Measurements from ENCODE around the gene PCK2. TPM values are rescaled to one million over a fixed set of nuclear protein-coding genes. Genes with fewer than 3 reads are reported as not detected.

The PCK2 gene
- total and polyA plus RNA-seq, 4 donors: 39.8 to 250 (median 221) TPM

- peak overlapping the region; percentile 62 to 94 for H3K27ac ChIP-seq (ENCODE audit: low read depth in 1 of 2, low read length in 2 of 2)
- no peaks in the 10 kb centered on the region for H3K27me3 ChIP-seq (ENCODE audit: control insufficient read depth in 4 of 4, insufficient read depth in 4 of 4, low read length in 3 of 4)
- peaks cover 2 to 16% (median 13%) of the 10 kb centered on the region in 4 donors for H3K36me3 ChIP-seq (ENCODE audit: control insufficient read depth in 4 of 4, insufficient read depth in 3 of 4, low read depth in 1 of 4, low read length in 3 of 4)
- H3K4me3 ChIP-seq (ENCODE audit: low read depth in 1 of 3, low read length in 3 of 3): peak overlapping the region; percentile 38 to 89 (median 55)
- DNase-seq (ENCODE audit: low spot score): no peak
- 4% methylated on average over 9 of the region's 9 CpGs for WGBS
- TF ChIP-seq CTCF (IDR thresholded peaks at IDR 0.05; ENCODE audit: low read depth, low read length, missing input control) (no peak), FOXA2 (IDR thresholded peaks at IDR 0.05) (no peak), SP1 (IDR thresholded peaks at IDR 0.05) (no peak), RXRA (IDR thresholded peaks at IDR 0.05) (no peak), FOXA1 (IDR thresholded peaks at IDR 0.05) (no peak), HNF4G (IDR thresholded peaks at IDR 0.05) (no peak), MAX (IDR thresholded peaks at IDR 0.05) (no peak), EGR1 (IDR thresholded peaks at IDR 0.05; ENCODE audit: low read depth in 2 of 2) (no peak), HNF4A (conservative IDR thresholded peaks at IDR 0.05) (no peak), NR2F2 (IDR thresholded peaks at IDR 0.05) (no peak), JUND (IDR thresholded peaks at IDR 0.05) (no peak), RAD21 (IDR thresholded peaks at IDR 0.05) (no peak), TAF1 (conservative IDR thresholded peaks at IDR 0.05) (no peak), GABPA (IDR thresholded peaks at IDR 0.05 in 1 of 2, conservative IDR thresholded peaks at IDR 0.05 in 1 of 2) (no peak)
- peak overlapping the region in 1 of 2 donors; percentile 59 for H3K9ac ChIP-seq (ENCODE audit: low read depth in 1 of 2, low read length in 2 of 2)
- peaks cover 10 to 56% (median 45%) of the 10 kb centered on the region in 4 donors for H3K4me1 ChIP-seq (ENCODE audit: control insufficient read depth in 4 of 4, insufficient read depth in 4 of 4, low read length in 3 of 4)
- H3K9me3 ChIP-seq (ENCODE audit: control insufficient read depth in 4 of 4, low read length in 3 of 4): no peaks in the 10 kb centered on the region
These were observed 41.4 kb downstream of the PCK2 start for GRCh38 chr14:24135584-24135833.

- Histone ChIP-seq H3K27me3 (ENCODE audit: control insufficient read depth in 4 of 4, insufficient read depth in 4 of 4, low read length in 3 of 4) (no peaks in the 10 kb centered on the region), H3K36me3 (ENCODE audit: control insufficient read depth in 4 of 4, insufficient read depth in 3 of 4, low read depth in 1 of 4, low read length in 3 of 4) (peaks cover 2 to 16% (median 13%) of the 10 kb centered on the region in 4 donors), H3K9me3 (ENCODE audit: control insufficient read depth in 4 of 4, low read length in 3 of 4) (no peaks in the 10 kb centered on the region), H3K9ac (ENCODE audit: low read depth in 1 of 2, low read length in 2 of 2) (peak within 1 kb of the TSS; percentile 59 to 79), H3K27ac (ENCODE audit: low read depth in 1 of 2, low read length in 2 of 2) (peak within 1 kb of the TSS; percentile 90 to 94), H3K4me3 (ENCODE audit: low read depth in 1 of 3, low read length in 3 of 3) (peak within 1 kb of the TSS; percentile 81 to 89 (median 85)), H3K4me1 (ENCODE audit: control insufficient read depth in 4 of 4, insufficient read depth in 4 of 4, low read length in 3 of 4) (peaks cover 7 to 56% (median 42%) of the 10 kb centered on the region in 4 donors)
- TF ChIP-seq JUND (IDR thresholded peaks at IDR 0.05): no peak
- no peak for TF ChIP-seq FOXA2 (IDR thresholded peaks at IDR 0.05)
- TF ChIP-seq EGR1 (IDR thresholded peaks at IDR 0.05; ENCODE audit: low read depth in 2 of 2): no peak
- peak in 1 of 2 donors; percentile 30 for TF ChIP-seq RAD21 (IDR thresholded peaks at IDR 0.05)
- no peak for TF ChIP-seq RXRA (IDR thresholded peaks at IDR 0.05)
- TF ChIP-seq HNF4A (conservative IDR thresholded peaks at IDR 0.05): peak in 1 of 2 donors; percentile 6
- TF ChIP-seq, protein P1, sequence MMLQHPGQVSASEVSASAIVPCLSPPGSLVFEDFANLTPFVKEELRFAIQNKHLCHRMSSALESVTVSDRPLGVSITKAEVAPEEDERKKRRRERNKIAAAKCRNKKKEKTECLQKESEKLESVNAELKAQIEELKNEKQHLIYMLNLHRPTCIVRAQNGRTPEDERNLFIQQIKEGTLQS (IDR thresholded peaks at IDR 0.05): no peak
- TF ChIP-seq HNF4G (IDR thresholded peaks at IDR 0.05): no peak
- TF ChIP-seq ZBTB33 (IDR thresholded peaks at IDR 0.05): no peak
- peak; percentile 60 for TF ChIP-seq SP1 (IDR thresholded peaks at IDR 0.05)
- no peak for TF ChIP-seq NR2F2 (IDR thresholded peaks at IDR 0.05)
- peak; percentile 20 for TF ChIP-seq REST (IDR thresholded peaks at IDR 0.05)
- TF ChIP-seq TAF1 (conservative IDR thresholded peaks at IDR 0.05): no peak
- TF ChIP-seq FOXA1 (IDR thresholded peaks at IDR 0.05): no peak
- no peak for TF ChIP-seq CTCF (IDR thresholded peaks at IDR 0.05; ENCODE audit: low read depth, low read length, missing input control)
- peak; percentile 57 for TF ChIP-seq YY1 (IDR thresholded peaks at IDR 0.05)
- DNase-seq (ENCODE audit: low spot score): peak; percentile 96
- under 1% methylated on average over 75 of the region's 75 CpGs for WGBS
These were observed 41.9 kb downstream of the PCK2 start, which contains the start of gene PSME1 for GRCh38 chr14:24135834-24136683. Gene PSME1 (plus strand): TSS chr14:24136194. CDS start chr14:24136263, 69 bp downstream.

Data from liver (tissue), 9 donors.